ENCODE data around the gene CRYBA2.

DNA sequence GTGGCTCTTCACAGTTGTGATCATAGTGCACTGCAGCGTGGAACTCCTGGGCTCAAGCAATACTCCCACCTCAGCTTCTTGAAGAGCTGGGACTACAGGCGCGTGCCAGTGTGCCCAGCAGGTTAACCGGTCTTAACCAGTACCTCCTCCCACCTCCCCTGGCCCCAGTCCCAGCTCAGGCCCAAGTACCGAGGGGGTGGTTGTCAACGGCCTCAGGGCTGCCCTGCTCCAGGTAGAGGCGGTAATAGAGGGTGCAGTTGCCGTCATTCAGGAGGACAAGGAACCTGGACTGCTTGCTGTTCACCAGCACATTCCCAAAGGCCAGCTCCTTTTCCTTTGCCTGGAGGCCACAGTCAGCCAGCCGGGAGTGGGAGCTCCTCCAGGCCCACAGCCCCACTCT, 28.4 kb upstream of the CRYBA2 start:
- TF ChIP-seq, protein P1, sequence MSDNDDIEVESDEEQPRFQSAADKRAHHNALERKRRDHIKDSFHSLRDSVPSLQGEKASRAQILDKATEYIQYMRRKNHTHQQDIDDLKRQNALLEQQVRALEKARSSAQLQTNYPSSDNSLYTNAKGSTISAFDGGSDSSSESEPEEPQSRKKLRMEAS (IDR thresholded peaks at IDR 0.05) = no peak
- no peak for TF ChIP-seq TBP (IDR thresholded peaks at IDR 0.05; ENCODE audit: low read depth, low read length)
- TF ChIP-seq, protein P2, sequence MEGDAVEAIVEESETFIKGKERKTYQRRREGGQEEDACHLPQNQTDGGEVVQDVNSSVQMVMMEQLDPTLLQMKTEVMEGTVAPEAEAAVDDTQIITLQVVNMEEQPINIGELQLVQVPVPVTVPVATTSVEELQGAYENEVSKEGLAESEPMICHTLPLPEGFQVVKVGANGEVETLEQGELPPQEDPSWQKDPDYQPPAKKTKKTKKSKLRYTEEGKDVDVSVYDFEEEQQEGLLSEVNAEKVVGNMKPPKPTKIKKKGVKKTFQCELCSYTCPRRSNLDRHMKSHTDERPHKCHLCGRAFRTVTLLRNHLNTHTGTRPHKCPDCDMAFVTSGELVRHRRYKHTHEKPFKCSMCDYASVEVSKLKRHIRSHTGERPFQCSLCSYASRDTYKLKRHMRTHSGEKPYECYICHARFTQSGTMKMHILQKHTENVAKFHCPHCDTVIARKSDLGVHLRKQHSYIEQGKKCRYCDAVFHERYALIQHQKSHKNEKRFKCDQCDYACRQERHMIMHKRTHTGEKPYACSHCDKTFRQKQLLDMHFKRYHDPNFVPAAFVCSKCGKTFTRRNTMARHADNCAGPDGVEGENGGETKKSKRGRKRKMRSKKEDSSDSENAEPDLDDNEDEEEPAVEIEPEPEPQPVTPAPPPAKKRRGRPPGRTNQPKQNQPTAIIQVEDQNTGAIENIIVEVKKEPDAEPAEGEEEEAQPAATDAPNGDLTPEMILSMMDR (IDR thresholded peaks at IDR 0.05; ENCODE audit: control extremely low read depth in 1 of 3, insufficient read depth in 1 of 3, low read depth in 1 of 3, low read length in 3 of 3) = no peak
- TF ChIP-seq EGR1 (IDR thresholded peaks at IDR 0.05; ENCODE audit: borderline replicate concordance, low read depth, low read length) = no peak
- TF ChIP-seq, protein P3, sequence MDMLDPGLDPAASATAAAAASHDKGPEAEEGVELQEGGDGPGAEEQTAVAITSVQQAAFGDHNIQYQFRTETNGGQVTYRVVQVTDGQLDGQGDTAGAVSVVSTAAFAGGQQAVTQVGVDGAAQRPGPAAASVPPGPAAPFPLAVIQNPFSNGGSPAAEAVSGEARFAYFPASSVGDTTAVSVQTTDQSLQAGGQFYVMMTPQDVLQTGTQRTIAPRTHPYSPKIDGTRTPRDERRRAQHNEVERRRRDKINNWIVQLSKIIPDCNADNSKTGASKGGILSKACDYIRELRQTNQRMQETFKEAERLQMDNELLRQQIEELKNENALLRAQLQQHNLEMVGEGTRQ (IDR thresholded peaks at IDR 0.05; ENCODE audit: low read length) = no peak
- no peak for TF ChIP-seq CEBPB (IDR thresholded peaks at IDR 0.05; ENCODE audit: low read depth, low read length)
- TF ChIP-seq CHD2 (IDR thresholded peaks at IDR 0.05; ENCODE audit: low read length) = no peak
- TF ChIP-seq HDAC2 (IDR thresholded peaks at IDR 0.05; ENCODE audit: borderline replicate concordance in 1 of 2, low read depth in 2 of 2, low read length in 2 of 2) = no peak
